OCI-LY7 (cell line): ENCODE results near the gene FBXO40.

ENCODE experiments used
- CTCF ChIP-seq: fragments of 200-600 bp; sonication (generic); conservative IDR thresholded peaks from 2 replicates; pipeline ENCODE4 v1.5.1; 2014; ENCODE audit warnings: mild to moderate bottlenecking, antibody characterized with exemption, low read length, moderate library complexity, mixed read lengths
- EZH2phosphoT487 ChIP-seq: fragments of 200-600 bp; sonication (generic); IDR thresholded peaks from 2 replicates; pipeline ENCODE4 v1.6.1; 2018; ENCODE audit warnings: low read depth, borderline replicate concordance, mild to moderate bottlenecking, mixed run types, antibody characterized with exemption, low read length, moderate library complexity, mixed read lengths

- TF ChIP-seq CTCF (no peak), EZH2phosphoT487 (no peak)
Observed at GRCh38 chr3:121604759-121605158, 11.6 kb downstream of the FBXO40 start.
